ENCODE measurements around the gene SCMH1. TPM values are rescaled to one million over a fixed set of nuclear protein-coding genes. Genes with fewer than 3 reads are reported as not detected.

The SCMH1 gene
- total RNA-seq, 1 experiment from 2014 or later: 19.4 TPM

DNA sequence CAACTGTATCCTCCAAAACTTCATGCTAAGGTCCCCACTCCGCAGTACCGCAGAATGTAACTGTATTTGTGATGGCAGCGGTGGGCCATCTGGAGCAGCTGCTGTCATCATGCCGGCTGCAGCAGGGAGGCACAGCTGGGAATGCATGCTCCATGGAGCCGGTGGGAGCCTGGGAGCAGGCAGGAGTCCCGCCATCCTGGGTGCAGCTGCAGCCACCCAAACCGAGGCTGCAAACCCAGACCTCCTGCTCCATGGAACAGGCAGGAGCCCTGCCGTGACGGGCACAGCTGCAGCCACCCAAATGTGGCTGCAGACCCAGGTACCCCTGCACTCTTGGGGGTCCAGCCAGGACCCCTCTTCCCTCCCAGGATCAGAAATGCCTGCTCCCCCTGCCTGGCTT is 80.3 kb downstream of the SCMH1 start:
- H3K4me3 Mint-ChIP-seq: no peak overlapping the region
- ChIA-PET CTCF (no interaction called here), POLR2A (no interaction called here)
- no peaks in the 10 kb centered on the region for H3K4me1 Mint-ChIP-seq
- H3K27me3 Mint-ChIP-seq (ENCODE audit: low read depth): no peaks in the 10 kb centered on the region
- H3K9me3 Mint-ChIP-seq: peaks cover 9% of the 10 kb centered on the region
- TF ChIP-seq, protein P1, sequence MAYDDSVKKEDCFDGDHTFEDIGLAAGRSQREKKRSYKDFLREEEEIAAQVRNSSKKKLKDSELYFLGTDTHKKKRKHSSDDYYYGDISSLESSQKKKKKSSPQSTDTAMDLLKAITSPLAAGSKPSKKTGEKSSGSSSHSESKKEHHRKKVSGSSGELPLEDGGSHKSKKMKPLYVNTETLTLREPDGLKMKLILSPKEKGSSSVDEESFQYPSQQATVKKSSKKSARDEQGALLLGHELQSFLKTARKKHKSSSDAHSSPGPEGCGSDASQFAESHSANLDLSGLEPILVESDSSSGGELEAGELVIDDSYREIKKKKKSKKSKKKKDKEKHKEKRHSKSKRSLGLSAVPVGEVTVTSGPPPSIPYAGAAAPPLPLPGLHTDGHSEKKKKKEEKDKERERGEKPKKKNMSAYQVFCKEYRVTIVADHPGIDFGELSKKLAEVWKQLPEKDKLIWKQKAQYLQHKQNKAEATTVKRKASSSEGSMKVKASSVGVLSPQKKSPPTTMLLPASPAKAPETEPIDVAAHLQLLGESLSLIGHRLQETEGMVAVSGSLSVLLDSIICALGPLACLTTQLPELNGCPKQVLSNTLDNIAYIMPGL (CRISPR knock-in tag; IDR thresholded peaks at IDR 0.05): no peak
- no peak for TF ChIP-seq GTF2I (CRISPR knock-in tag; conservative IDR thresholded peaks at IDR 0.05)
- TF ChIP-seq, protein P2, sequence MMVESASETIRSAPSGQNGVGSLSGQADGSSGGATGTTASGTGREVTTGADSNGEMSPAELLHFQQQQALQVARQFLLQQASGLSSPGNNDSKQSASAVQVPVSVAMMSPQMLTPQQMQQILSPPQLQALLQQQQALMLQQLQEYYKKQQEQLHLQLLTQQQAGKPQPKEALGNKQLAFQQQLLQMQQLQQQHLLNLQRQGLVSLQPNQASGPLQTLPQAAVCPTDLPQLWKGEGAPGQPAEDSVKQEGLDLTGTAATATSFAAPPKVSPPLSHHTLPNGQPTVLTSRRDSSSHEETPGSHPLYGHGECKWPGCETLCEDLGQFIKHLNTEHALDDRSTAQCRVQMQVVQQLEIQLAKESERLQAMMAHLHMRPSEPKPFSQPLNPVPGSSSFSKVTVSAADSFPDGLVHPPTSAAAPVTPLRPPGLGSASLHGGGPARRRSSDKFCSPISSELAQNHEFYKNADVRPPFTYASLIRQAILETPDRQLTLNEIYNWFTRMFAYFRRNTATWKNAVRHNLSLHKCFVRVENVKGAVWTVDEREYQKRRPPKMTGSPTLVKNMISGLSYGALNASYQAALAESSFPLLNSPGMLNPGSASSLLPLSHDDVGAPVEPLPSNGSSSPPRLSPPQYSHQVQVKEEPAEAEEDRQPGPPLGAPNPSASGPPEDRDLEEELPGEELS (CRISPR knock-in tag; IDR thresholded peaks at IDR 0.05): no peak
- TF ChIP-seq, protein P3, sequence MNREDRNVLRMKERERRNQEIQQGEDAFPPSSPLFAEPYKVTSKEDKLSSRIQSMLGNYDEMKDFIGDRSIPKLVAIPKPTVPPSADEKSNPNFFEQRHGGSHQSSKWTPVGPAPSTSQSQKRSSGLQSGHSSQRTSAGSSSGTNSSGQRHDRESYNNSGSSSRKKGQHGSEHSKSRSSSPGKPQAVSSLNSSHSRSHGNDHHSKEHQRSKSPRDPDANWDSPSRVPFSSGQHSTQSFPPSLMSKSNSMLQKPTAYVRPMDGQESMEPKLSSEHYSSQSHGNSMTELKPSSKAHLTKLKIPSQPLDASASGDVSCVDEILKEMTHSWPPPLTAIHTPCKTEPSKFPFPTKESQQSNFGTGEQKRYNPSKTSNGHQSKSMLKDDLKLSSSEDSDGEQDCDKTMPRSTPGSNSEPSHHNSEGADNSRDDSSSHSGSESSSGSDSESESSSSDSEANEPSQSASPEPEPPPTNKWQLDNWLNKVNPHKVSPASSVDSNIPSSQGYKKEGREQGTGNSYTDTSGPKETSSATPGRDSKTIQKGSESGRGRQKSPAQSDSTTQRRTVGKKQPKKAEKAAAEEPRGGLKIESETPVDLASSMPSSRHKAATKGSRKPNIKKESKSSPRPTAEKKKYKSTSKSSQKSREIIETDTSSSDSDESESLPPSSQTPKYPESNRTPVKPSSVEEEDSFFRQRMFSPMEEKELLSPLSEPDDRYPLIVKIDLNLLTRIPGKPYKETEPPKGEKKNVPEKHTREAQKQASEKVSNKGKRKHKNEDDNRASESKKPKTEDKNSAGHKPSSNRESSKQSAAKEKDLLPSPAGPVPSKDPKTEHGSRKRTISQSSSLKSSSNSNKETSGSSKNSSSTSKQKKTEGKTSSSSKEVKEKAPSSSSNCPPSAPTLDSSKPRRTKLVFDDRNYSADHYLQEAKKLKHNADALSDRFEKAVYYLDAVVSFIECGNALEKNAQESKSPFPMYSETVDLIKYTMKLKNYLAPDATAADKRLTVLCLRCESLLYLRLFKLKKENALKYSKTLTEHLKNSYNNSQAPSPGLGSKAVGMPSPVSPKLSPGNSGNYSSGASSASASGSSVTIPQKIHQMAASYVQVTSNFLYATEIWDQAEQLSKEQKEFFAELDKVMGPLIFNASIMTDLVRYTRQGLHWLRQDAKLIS (CRISPR knock-in tag; IDR thresholded peaks at IDR 0.05; ENCODE audit: borderline replicate concordance): no peak
- ATAC-seq: no peak
- no peak for DNase-seq (ENCODE audit: low spot score)
- no peak overlapping the region for H3K27ac Mint-ChIP-seq
- peaks cover 2% of the 10 kb centered on the region for H3K36me3 Mint-ChIP-seq

DNA sequence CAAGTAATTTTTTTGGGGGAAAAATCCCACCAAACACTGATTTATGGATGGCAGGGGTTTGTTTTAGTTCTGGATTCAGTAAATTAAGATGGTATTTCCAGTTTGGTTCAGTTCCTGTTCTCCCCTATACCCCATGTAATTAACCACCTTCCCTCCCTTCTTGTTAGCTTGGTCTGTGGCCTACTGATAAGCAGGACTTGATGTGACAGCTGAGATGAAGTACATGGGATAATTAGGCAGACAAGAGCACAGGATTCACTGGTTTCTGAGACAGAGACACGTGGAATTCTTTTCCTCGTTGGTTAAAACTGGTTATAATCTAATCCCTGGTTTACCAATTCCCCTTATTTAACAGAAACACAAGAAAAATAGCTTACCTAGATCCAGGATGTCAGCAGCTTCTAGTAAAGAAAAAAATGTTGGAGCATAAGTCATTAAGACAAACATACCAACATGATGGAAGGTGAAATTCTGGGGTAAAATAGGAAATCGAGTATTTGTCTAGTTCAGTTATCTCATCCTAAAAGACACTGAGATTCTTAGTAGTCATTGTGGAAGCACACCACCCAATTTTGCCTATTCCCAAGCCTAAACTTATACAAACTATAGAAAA is 81.5 kb downstream of the SCMH1 start:
- ChIA-PET POLR2A (no interaction called here), CTCF (no interaction called here)
- Mint-ChIP-seq H3K27me3 (ENCODE audit: low read depth) (no peaks in the 10 kb centered on the region), H3K9me3 (no peaks in the 10 kb centered on the region), H3K27ac (no peak overlapping the region), H3K4me1 (peaks cover 3% of the 10 kb centered on the region; the same call in 1 of the 2 replicates), H3K36me3 (no peaks in the 10 kb centered on the region), H3K4me3 (no peak overlapping the region)
- TF ChIP-seq FOXP1 (CRISPR knock-in tag; IDR thresholded peaks at IDR 0.05; ENCODE audit: borderline replicate concordance): no peak
- TF ChIP-seq IRF2 (CRISPR knock-in tag; IDR thresholded peaks at IDR 0.05; ENCODE audit: borderline replicate concordance, low read depth): no peak
- TF ChIP-seq, protein P4, sequence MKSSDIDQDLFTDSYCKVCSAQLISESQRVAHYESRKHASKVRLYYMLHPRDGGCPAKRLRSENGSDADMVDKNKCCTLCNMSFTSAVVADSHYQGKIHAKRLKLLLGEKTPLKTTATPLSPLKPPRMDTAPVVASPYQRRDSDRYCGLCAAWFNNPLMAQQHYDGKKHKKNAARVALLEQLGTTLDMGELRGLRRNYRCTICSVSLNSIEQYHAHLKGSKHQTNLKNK (CRISPR knock-in tag; IDR thresholded peaks at IDR 0.05): no peak
- TF ChIP-seq GRHL2 (CRISPR knock-in tag; IDR thresholded peaks at IDR 0.05; ENCODE audit: insufficient replicate concordance, severe bottlenecking): no peak
- TF ChIP-seq TEAD4 (CRISPR knock-in tag; IDR thresholded peaks at IDR 0.05): no peak
- no peak for TF ChIP-seq FOXK1 (CRISPR knock-in tag; IDR thresholded peaks at IDR 0.05)
- TF ChIP-seq ZNF263 (CRISPR knock-in tag; IDR thresholded peaks at IDR 0.05; ENCODE audit: low read depth): no peak
- no peak for TF ChIP-seq MYBL2 (CRISPR knock-in tag; IDR thresholded peaks at IDR 0.05)
- TF ChIP-seq OVOL2 (CRISPR knock-in tag; IDR thresholded peaks at IDR 0.05; ENCODE audit: borderline replicate concordance): no peak
- TF ChIP-seq, protein P5, sequence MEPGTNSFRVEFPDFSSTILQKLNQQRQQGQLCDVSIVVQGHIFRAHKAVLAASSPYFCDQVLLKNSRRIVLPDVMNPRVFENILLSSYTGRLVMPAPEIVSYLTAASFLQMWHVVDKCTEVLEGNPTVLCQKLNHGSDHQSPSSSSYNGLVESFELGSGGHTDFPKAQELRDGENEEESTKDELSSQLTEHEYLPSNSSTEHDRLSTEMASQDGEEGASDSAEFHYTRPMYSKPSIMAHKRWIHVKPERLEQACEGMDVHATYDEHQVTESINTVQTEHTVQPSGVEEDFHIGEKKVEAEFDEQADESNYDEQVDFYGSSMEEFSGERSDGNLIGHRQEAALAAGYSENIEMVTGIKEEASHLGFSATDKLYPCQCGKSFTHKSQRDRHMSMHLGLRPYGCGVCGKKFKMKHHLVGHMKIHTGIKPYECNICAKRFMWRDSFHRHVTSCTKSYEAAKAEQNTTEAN (CRISPR knock-in tag; IDR thresholded peaks at IDR 0.05): no peak
- no peak for TF ChIP-seq ZNF232 (CRISPR knock-in tag; IDR thresholded peaks at IDR 0.05)
- TF ChIP-seq, protein P6, sequence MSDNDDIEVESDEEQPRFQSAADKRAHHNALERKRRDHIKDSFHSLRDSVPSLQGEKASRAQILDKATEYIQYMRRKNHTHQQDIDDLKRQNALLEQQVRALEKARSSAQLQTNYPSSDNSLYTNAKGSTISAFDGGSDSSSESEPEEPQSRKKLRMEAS (CRISPR knock-in tag; IDR thresholded peaks at IDR 0.05): no peak
- TF ChIP-seq TP53 (CRISPR knock-in tag; IDR thresholded peaks at IDR 0.05): no peak
- no peak for TF ChIP-seq NFE2L1 (CRISPR knock-in tag; IDR thresholded peaks at IDR 0.05)
- TF ChIP-seq, protein P1 (CRISPR knock-in tag; IDR thresholded peaks at IDR 0.05): no peak
- TF ChIP-seq HMGA2 (CRISPR knock-in tag; IDR thresholded peaks at IDR 0.05): no peak
- TF ChIP-seq GTF2I (CRISPR knock-in tag; conservative IDR thresholded peaks at IDR 0.05): no peak
- TF ChIP-seq, protein P7, sequence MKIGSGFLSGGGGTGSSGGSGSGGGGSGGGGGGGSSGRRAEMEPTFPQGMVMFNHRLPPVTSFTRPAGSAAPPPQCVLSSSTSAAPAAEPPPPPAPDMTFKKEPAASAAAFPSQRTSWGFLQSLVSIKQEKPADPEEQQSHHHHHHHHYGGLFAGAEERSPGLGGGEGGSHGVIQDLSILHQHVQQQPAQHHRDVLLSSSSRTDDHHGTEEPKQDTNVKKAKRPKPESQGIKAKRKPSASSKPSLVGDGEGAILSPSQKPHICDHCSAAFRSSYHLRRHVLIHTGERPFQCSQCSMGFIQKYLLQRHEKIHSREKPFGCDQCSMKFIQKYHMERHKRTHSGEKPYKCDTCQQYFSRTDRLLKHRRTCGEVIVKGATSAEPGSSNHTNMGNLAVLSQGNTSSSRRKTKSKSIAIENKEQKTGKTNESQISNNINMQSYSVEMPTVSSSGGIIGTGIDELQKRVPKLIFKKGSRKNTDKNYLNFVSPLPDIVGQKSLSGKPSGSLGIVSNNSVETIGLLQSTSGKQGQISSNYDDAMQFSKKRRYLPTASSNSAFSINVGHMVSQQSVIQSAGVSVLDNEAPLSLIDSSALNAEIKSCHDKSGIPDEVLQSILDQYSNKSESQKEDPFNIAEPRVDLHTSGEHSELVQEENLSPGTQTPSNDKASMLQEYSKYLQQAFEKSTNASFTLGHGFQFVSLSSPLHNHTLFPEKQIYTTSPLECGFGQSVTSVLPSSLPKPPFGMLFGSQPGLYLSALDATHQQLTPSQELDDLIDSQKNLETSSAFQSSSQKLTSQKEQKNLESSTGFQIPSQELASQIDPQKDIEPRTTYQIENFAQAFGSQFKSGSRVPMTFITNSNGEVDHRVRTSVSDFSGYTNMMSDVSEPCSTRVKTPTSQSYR (CRISPR knock-in tag; IDR thresholded peaks at IDR 0.05): no peak
- ATAC-seq: no peak
- DNase-seq (ENCODE audit: low spot score): no peak
